Breast epithelium (tissue), 4 donors: Measurements from ENCODE around the gene KHK. TPM values are rescaled to one million over a fixed set of nuclear protein-coding genes. Genes with fewer than 3 reads are reported as not detected.

ENCODE experiments used
- DNase-seq, 2 donors: peaks; one replicate each; pipeline ENCODE4 v3.0.0-alpha.2; 2019; ENCODE audit warnings: low spot score in 2 of 2
- H3K27ac ChIP-seq, 2 donors: fragments of 200-600 bp; sonication (generic) in 1 of 2; one replicate each; pipeline ENCODE4 v1.5.1; 2016 to 2019; ENCODE audit warnings: mild to moderate bottlenecking in 1 of 2
- H3K27me3 ChIP-seq, 2 donors: fragments of 200-600 bp; sonication (generic) in 1 of 2; one replicate each; pipeline versions ENCODE4 v1.5.1 to v1.6.0; 2017 to 2019; ENCODE audit warnings: control low read depth in 1 of 2, mild to moderate bottlenecking in 1 of 2
- H3K36me3 ChIP-seq: fragments of 200-600 bp; one replicate; pipeline ENCODE4 v1.5.1; 2019
- H3K4me1 ChIP-seq, 2 donors: fragments of 200-600 bp; sonication (generic); one replicate each; pipeline ENCODE4 v1.5.1; 2016 to 2019; ENCODE audit warnings: control low read depth in 1 of 2
- H3K4me3 ChIP-seq, 3 donors: fragments of 200-600 bp; sonication (generic); 1 replicate in 2 of 3; 2 replicates in 1 of 3; pipeline ENCODE4 v1.5.1; 2016 to 2019; ENCODE audit warnings: mild to moderate bottlenecking in 3 of 3, moderate library complexity in 2 of 3
- H3K9me3 ChIP-seq, 2 donors: fragments of 200-600 bp; sonication (generic) in 1 of 2; one replicate each; pipeline ENCODE4 v1.5.1; 2016 to 2019; ENCODE audit warnings: control low read depth in 1 of 2
- POLR2A ChIP-seq: fragments of 450-650 bp; IDR thresholded peaks from one replicate; pipeline ENCODE4 v1.6.1; 2016; ENCODE audit warnings: antibody characterized with exemption, mild to moderate bottlenecking, moderate library complexity
- POLR2AphosphoS5 ChIP-seq, 3 donors: sonication (generic); formaldehyde crosslinking; IDR thresholded peaks; one replicate each; pipeline ENCODE4 v1.6.1; 2017; ENCODE audit warnings: antibody characterized with exemption in 3 of 3
- intact Hi-C: fragments of 100-400 bp; cut with DNase I; formaldehyde crosslinking; loops from one replicate; pipeline ENCODE4 v1.15.1; 2023; ENCODE audit warnings: low total_unique reads
- total RNA-seq, 3 donors: library from RNA; depleted of rRNA; stranded (reverse); fragments of >200 nt; gene quantifications; one replicate each; pipeline ENCODE4 v1.1.0, GENCODE V29; 2016
- TF ChIP-seq, protein P1 (sequence below), 3 donors: fragments of 450-650 bp; IDR thresholded peaks; one replicate each; pipeline ENCODE4 v1.5.1; 2016 to 2017; ENCODE audit warnings: antibody characterized with exemption in 3 of 3, mild to moderate bottlenecking in 3 of 3, moderate library complexity in 3 of 3

The KHK gene
- total RNA-seq, 3 donors from 2014 or later = 2.2 to 4.1 (median 3.6) TPM

DNA sequence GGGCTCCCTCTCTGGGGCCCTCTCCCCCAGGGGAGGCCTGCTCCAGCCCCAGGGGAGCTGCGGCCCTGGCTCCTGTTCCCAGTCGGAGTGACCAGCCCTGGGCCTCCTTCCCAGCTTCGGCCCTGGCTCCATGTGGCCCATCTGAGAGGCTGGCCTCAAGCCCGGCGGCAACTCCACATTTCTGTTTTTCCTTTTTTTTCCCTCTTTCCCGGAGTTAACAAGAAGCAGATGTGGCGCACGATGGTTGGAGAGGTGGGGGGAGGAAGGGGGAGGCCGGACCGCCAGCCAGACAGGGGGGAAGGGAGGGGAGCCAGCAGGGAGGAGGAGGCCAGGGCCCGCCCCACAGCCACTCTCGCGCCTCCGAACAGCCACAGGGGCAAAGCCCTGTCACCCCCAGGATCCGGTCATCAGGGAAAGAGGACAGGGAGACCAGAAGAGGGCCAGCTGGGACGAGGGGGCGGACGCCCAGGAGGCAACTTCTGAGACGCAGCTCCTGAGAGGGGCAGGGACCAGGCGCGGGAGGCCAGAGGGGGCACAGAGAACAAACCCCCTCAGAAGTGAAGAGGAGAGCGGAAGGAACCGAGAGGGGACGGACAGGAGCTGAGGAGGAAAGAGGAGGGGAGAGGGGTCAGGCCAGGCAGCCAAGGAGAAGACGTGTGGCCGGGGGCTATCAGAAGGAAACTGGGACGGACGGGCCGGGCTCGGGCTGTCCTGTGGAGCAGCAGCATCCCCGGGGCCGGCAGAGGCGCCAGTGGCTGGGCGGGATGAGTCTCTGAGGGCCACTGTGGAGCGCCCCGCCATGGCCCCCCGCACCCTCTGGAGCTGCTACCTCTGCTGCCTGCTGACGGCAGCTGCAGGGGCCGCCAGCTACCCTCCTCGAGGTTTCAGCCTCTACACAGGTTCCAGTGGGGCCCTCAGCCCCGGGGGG is 8.0 kb upstream of the KHK start, which contains the start of gene EMILIN1:
Gene EMILIN1 (plus strand): TSS at position 349 of the 928 bp plus-strand sequence. CDS start 451 bp downstream, at position 800.
- Histone ChIP-seq H3K27ac (peak within 1 kb of the TSS; percentile 75 to 96), H3K4me3 (peak within 1 kb of the TSS; percentile 47 to 78 (median 58)), H3K36me3 (no peaks in the 10 kb centered on the region), H3K4me1 (peaks cover 0 to 11% of the 10 kb centered on the region in 2 donors), H3K27me3 (no peaks in the 10 kb centered on the region), H3K9me3 (no peaks in the 10 kb centered on the region)
- intact Hi-C loops = no loop called here
- DNase-seq = peak in 1 of 2 donors; percentile 66
- no peak for TF ChIP-seq POLR2A
- peak; percentile 44 to 67 (median 47) for TF ChIP-seq POLR2AphosphoS5 (IDR thresholded peaks at IDR 0.05)

DNA sequence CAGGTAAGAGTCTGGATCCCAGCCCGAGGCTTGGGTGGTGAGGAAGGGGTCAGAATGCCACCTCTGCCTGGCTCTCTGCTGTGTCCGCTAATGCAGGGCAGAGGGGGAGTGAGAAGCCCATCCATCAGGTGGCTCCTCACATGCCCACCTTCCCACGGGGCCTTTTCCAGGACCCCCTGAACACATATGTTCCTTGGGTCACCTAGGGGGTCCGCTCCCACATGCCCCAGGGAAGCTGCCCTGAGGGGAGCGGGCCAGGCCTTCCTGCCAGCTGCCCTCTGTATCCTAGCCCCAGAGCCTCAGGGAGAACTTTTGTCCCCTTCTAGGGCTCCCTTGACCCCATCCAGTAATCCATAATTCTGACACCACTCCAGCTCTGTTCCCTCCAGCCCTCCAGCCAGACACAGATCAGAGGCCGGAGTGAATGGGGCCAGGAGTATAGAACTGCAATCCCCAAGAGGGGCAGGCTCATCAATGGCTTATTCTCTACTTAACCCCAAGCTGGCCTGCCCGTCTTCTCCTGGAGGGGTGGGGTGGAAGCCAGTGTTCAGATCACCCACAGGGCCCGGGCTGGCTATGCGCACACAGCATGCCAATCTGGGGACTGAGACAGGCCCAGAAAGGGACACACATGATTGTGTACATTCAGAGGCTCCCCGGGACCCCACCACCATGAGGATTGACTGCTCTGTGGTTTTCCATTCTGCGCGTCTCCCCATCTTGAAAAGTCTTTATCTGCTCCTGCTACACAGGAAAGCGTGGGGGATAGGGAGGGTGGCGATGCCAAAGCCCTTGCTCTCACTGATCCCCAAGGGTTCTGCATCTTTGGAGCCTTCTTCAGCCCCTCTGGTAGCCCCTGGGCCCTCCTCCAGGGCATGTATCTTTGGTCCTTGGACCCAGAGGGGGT is 7.1 kb upstream of the KHK start:
- Histone ChIP-seq H3K27me3 (no peaks in the 10 kb centered on the region), H3K4me3 (peak overlapping the region; percentile 47 to 78 (median 58)), H3K27ac (peak overlapping the region; percentile 75 to 96), H3K36me3 (no peaks in the 10 kb centered on the region), H3K9me3 (no peaks in the 10 kb centered on the region), H3K4me1 (peaks cover 0 to 11% of the 10 kb centered on the region in 2 donors)
- TF ChIP-seq POLR2AphosphoS5 (IDR thresholded peaks at IDR 0.05) (no peak), POLR2A (no peak)
- TF ChIP-seq, protein P1, sequence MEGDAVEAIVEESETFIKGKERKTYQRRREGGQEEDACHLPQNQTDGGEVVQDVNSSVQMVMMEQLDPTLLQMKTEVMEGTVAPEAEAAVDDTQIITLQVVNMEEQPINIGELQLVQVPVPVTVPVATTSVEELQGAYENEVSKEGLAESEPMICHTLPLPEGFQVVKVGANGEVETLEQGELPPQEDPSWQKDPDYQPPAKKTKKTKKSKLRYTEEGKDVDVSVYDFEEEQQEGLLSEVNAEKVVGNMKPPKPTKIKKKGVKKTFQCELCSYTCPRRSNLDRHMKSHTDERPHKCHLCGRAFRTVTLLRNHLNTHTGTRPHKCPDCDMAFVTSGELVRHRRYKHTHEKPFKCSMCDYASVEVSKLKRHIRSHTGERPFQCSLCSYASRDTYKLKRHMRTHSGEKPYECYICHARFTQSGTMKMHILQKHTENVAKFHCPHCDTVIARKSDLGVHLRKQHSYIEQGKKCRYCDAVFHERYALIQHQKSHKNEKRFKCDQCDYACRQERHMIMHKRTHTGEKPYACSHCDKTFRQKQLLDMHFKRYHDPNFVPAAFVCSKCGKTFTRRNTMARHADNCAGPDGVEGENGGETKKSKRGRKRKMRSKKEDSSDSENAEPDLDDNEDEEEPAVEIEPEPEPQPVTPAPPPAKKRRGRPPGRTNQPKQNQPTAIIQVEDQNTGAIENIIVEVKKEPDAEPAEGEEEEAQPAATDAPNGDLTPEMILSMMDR (IDR thresholded peaks at IDR 0.05) = no peak
- intact Hi-C loops = no loop called here
- DNase-seq = no peak

DNA sequence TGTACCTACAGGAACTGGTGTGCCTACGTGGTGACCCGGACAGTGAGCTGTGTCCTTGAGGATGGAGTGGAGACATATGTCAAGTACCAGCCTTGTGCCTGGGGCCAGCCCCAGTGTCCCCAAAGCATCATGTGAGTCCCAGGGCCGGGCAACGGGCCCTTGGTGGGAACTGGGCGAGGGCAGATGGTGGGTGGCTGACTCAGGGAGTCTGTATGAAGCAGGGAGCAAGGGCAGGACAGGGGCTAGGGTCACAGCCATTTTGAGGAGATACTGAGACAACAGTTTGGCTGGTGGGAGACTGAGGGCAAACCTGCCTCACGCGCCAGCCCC is 6.5 kb upstream of the KHK start:
- no peaks in the 10 kb centered on the region for H3K27me3 ChIP-seq
- peaks cover 0 to 13% of the 10 kb centered on the region in 2 donors for H3K4me1 ChIP-seq
- H3K27ac ChIP-seq = peak overlapping the region; percentile 75 to 96
- intact Hi-C loops = no loop called here
- H3K4me3 ChIP-seq = peak overlapping the region; percentile 47 to 78 (median 58)
- TF ChIP-seq POLR2A (no peak), POLR2AphosphoS5 (IDR thresholded peaks at IDR 0.05) (no peak)
- TF ChIP-seq, protein P1 (IDR thresholded peaks at IDR 0.05) = no peak
- DNase-seq = no peak
- H3K36me3 ChIP-seq = no peaks in the 10 kb centered on the region
- H3K9me3 ChIP-seq = no peaks in the 10 kb centered on the region

DNA sequence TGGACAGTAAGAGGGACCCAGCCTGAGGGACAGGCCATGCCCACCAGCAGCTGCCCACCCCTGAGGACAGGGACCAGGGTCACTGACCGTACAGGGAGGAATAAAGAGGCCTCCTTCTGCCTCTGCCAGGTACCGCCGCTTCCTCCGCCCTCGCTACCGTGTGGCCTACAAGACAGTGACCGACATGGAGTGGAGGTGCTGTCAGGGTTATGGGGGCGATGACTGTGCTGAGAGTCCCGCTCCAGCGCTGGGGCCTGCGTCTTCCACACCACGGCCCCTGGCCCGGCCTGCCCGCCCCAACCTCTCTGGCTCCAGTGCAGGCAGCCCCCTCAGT is 6.0 kb upstream of the KHK start:
- Histone ChIP-seq H3K27ac (peak overlapping the region; percentile 75 to 96), H3K4me1 (peaks cover 0 to 18% of the 10 kb centered on the region in 2 donors)

More for the DNA sequence above, 6.0 kb upstream of the KHK start:
- intact Hi-C loops = no loop called here
- TF ChIP-seq POLR2A (no peak), POLR2AphosphoS5 (IDR thresholded peaks at IDR 0.05) (no peak)
- TF ChIP-seq, protein P1 (IDR thresholded peaks at IDR 0.05) = no peak
- peak overlapping the region; percentile 47 to 78 (median 58) for H3K4me3 ChIP-seq
- no peak for DNase-seq
- H3K9me3 ChIP-seq = no peaks in the 10 kb centered on the region
- no peaks in the 10 kb centered on the region for H3K27me3 ChIP-seq
- H3K36me3 ChIP-seq = no peaks in the 10 kb centered on the region
